Measurements from ENCODE around the gene HK1. TPM values are rescaled to one million over a fixed set of nuclear protein-coding genes. Genes with fewer than 3 reads are reported as not detected.

Gene HK1
- total RNA-seq, 4 donors from 2014 or later = 17.9 to 77.6 (median 43.6) TPM

- Histone ChIP-seq H3K27ac (peak overlapping the region; percentile 72 to 78), H3K36me3 (no peaks in the 10 kb centered on the region), H3K4me1 (no peaks in the 10 kb centered on the region), H3K9me3 (no peaks in the 10 kb centered on the region), H3K27me3 (no peaks in the 10 kb centered on the region), H3K4me3 (no peak overlapping the region)
- TF ChIP-seq CTCF (IDR thresholded peaks at IDR 0.05) (no peak), POLR2A (IDR thresholded peaks at IDR 0.05) (no peak)
- intact Hi-C loops (cut with DNase I; ENCODE audit: low total_unique reads) = no loop called here
- DNase-seq = peak; percentile 62 to 88
These were observed 143.5 kb downstream of the HK1 start for GRCh38 chr10:69421611-69422308.

DNA sequence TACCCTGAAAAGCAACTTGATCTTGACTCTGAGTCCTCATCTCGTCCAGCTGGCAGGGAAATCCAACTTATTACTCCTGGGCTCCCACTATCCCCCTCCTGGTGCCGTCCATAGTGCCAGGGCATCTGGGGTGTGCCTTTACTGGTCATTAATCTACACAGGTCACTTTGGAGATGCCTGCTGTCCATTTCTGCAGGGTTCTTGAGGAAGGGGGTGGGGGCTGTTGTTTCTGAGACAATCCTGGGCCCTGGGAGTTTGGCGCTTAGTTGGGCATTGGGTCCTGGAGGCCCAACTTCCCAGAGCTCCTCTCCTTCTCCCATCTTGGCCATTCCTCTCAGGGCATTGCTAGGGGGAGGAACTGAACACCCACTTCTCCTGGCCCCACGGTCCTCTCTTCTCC is 144.4 kb downstream of the HK1 start:
- TF ChIP-seq CTCF (IDR thresholded peaks at IDR 0.05) (no peak), POLR2A (IDR thresholded peaks at IDR 0.05) (no peak)
- Histone ChIP-seq H3K27me3 (no peaks in the 10 kb centered on the region), H3K27ac (peak overlapping the region; percentile 72 to 78), H3K9me3 (no peaks in the 10 kb centered on the region), H3K36me3 (no peaks in the 10 kb centered on the region), H3K4me3 (no peak overlapping the region), H3K4me1 (no peaks in the 10 kb centered on the region)
- DNase-seq = no peak
- intact Hi-C loops (cut with DNase I; ENCODE audit: low total_unique reads) = no loop called here

- TF ChIP-seq POLR2A (IDR thresholded peaks at IDR 0.05) (no peak), CTCF (IDR thresholded peaks at IDR 0.05) (no peak)
- Histone ChIP-seq H3K4me3 (no peak overlapping the region), H3K36me3 (no peaks in the 10 kb centered on the region), H3K27me3 (no peaks in the 10 kb centered on the region), H3K4me1 (no peaks in the 10 kb centered on the region), H3K9me3 (no peaks in the 10 kb centered on the region), H3K27ac (peak overlapping the region in 1 of 2 donors; percentile 52)
- no peak for DNase-seq
- intact Hi-C loops (cut with DNase I; ENCODE audit: low total_unique reads) = loop anchor here (5.0 kb wide), 1 partner anchor 82 kb away; no protein-coding TSS in a partner anchor
These were observed 146.7 kb downstream of the HK1 start for GRCh38 chr10:69425041-69425440.

GRCh38 chr10:69425511-69426298 is 147.4 kb downstream of the HK1 start:
- intact Hi-C loops (cut with DNase I; ENCODE audit: low total_unique reads) = loop anchor here (5.0 kb wide), 1 partner anchor 82 kb away; no protein-coding TSS in a partner anchor
- H3K4me3 ChIP-seq = no peak overlapping the region
- TF ChIP-seq CTCF (IDR thresholded peaks at IDR 0.05) = no peak
- no peak for TF ChIP-seq POLR2A (IDR thresholded peaks at IDR 0.05)
- H3K4me1 ChIP-seq = no peaks in the 10 kb centered on the region
- no peak for DNase-seq
- H3K9me3 ChIP-seq = no peaks in the 10 kb centered on the region
- H3K27me3 ChIP-seq = no peaks in the 10 kb centered on the region
- no peaks in the 10 kb centered on the region for H3K36me3 ChIP-seq
- H3K27ac ChIP-seq = peak overlapping the region; percentile 52 to 65

GRCh38 chr10:69426376-69426727 is 148.1 kb downstream of the HK1 start:
- H3K27ac ChIP-seq = peak overlapping the region; percentile 52 to 65
- intact Hi-C loops (cut with DNase I; ENCODE audit: low total_unique reads) = loop anchor here (5.0 kb wide), 1 partner anchor 81 kb away; no protein-coding TSS in a partner anchor
- H3K27me3 ChIP-seq = no peaks in the 10 kb centered on the region
- no peaks in the 10 kb centered on the region for H3K9me3 ChIP-seq
- H3K4me1 ChIP-seq = no peaks in the 10 kb centered on the region
- DNase-seq = no peak
- TF ChIP-seq POLR2A (IDR thresholded peaks at IDR 0.05) = no peak
- TF ChIP-seq CTCF (IDR thresholded peaks at IDR 0.05) = no peak
- H3K4me3 ChIP-seq = no peak overlapping the region
- H3K36me3 ChIP-seq = no peaks in the 10 kb centered on the region

Measured in uterus (tissue), 4 donors.